ENCODE measurements around the gene IGSF22.
A peak's percentile ranks its signal among the peaks of the same experiment; 100 is the strongest.

The IGSF22 gene

GRCh38 chr11:18761741-18762140 is 35.8 kb upstream of the IGSF22 start:
- H3K4me3 ChIP-seq (replicated peaks in 1 of 2; ENCODE audit: low read depth in 2 of 2, low read length in 2 of 2) = no peak overlapping the region
- no peak for DNase-seq (ENCODE audit: low read depth in 2 of 2)
- TF ChIP-seq, protein P1, sequence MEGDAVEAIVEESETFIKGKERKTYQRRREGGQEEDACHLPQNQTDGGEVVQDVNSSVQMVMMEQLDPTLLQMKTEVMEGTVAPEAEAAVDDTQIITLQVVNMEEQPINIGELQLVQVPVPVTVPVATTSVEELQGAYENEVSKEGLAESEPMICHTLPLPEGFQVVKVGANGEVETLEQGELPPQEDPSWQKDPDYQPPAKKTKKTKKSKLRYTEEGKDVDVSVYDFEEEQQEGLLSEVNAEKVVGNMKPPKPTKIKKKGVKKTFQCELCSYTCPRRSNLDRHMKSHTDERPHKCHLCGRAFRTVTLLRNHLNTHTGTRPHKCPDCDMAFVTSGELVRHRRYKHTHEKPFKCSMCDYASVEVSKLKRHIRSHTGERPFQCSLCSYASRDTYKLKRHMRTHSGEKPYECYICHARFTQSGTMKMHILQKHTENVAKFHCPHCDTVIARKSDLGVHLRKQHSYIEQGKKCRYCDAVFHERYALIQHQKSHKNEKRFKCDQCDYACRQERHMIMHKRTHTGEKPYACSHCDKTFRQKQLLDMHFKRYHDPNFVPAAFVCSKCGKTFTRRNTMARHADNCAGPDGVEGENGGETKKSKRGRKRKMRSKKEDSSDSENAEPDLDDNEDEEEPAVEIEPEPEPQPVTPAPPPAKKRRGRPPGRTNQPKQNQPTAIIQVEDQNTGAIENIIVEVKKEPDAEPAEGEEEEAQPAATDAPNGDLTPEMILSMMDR (IDR thresholded peaks at IDR 0.05; ENCODE audit: low read depth, low read length) = no peak

GRCh38 chr11:18761144-18761543 is 35.2 kb upstream of the IGSF22 start:
- TF ChIP-seq, protein P1 (IDR thresholded peaks at IDR 0.05; ENCODE audit: low read depth, low read length) = no peak
- H3K4me3 ChIP-seq (replicated peaks in 1 of 2; ENCODE audit: low read depth in 2 of 2, low read length in 2 of 2) = no peak overlapping the region
- DNase-seq (ENCODE audit: low read depth in 2 of 2) = no peak

- DNase-seq (ENCODE audit: low read depth in 2 of 2) = peak in 1 of 2 donors; percentile 15
- TF ChIP-seq, protein P1 (IDR thresholded peaks at IDR 0.05; ENCODE audit: low read depth, low read length) = no peak
- no peak overlapping the region for H3K4me3 ChIP-seq (replicated peaks in 1 of 2; ENCODE audit: low read depth in 2 of 2, low read length in 2 of 2)
Measured at GRCh38 chr11:18757811-18758210, 31.8 kb upstream of the IGSF22 start.

DNA sequence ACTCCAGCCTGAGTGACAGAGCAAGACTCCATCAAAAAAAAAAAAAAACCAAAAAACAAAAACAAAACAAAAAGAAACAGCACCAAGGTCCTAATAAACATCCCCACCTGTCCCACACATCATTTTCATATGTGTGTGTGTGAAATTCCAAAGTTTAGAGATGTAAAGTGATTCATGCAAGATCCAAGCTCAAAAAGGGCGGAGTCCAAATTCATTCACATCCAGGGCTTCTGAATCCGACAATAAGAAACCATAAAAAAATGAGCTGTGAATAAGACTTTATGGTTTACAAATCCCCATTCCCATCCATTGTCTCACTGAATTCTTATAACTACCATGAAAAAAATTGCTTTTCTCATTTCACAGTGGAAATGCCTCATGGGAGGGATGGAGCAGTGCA is 30.9 kb upstream of the IGSF22 start:
- no peak overlapping the region for H3K4me3 ChIP-seq (replicated peaks in 1 of 2; ENCODE audit: low read depth in 2 of 2, low read length in 2 of 2)
- peak in 1 of 2 donors; percentile 14 for DNase-seq (ENCODE audit: low read depth in 2 of 2)
- TF ChIP-seq, protein P1 (IDR thresholded peaks at IDR 0.05; ENCODE audit: low read depth, low read length) = no peak

- peak in 1 of 2 donors; percentile 13 for DNase-seq (ENCODE audit: low read depth in 2 of 2)
- TF ChIP-seq, protein P1 (IDR thresholded peaks at IDR 0.05; ENCODE audit: low read depth, low read length) = no peak
- H3K4me3 ChIP-seq (replicated peaks in 1 of 2; ENCODE audit: low read depth in 2 of 2, low read length in 2 of 2) = no peak overlapping the region
Measured at GRCh38 chr11:18754308-18754707, 28.3 kb upstream of the IGSF22 start.

DNA sequence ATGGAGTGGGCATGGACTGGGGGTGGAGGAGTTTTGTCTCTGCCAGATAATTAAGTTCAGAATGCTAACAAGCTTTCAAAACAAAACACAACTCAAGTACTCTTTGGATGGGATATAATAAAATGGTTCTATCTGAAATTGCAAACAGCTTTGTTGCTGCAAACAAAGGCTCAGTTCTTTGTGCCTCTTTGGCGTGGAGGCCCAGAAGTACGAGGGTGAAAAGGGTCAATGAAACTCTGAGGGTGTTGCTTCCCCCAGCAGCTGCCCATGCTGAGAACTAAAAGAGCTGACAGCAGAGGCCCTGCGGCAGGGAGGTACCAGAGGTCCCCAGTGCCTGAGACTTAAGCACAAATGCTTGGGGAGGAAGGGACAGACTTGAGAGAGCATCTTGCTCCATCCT is 26.5 kb upstream of the IGSF22 start:
- no peak for DNase-seq (ENCODE audit: low read depth in 2 of 2)
- TF ChIP-seq, protein P1 (IDR thresholded peaks at IDR 0.05; ENCODE audit: low read depth, low read length) = no peak
- H3K4me3 ChIP-seq (replicated peaks in 1 of 2; ENCODE audit: low read depth in 2 of 2, low read length in 2 of 2) = no peak overlapping the region

GRCh38 chr11:18750944-18751343 is 25.0 kb upstream of the IGSF22 start:
- no peak for DNase-seq (ENCODE audit: low read depth in 2 of 2)
- H3K4me3 ChIP-seq (replicated peaks in 1 of 2; ENCODE audit: low read depth in 2 of 2, low read length in 2 of 2) = no peak overlapping the region

More at GRCh38 chr11:18750944-18751343, 25.0 kb upstream of the IGSF22 start:
- TF ChIP-seq, protein P1 (IDR thresholded peaks at IDR 0.05; ENCODE audit: low read depth, low read length) = no peak

Data from cardiac fibroblast (primary cell).